Hepatocyte (in vitro differentiated cells): ENCODE data around the gene CYP27C1.

Source experiments
- EZH2 ChIP-seq: fragments of 200-600 bp; sonication (generic); IDR thresholded peaks from 2 replicates; pipeline ENCODE4 v1.6.1; 2016; ENCODE audit warnings: antibody characterized with exemption, mild to moderate bottlenecking, borderline replicate concordance
- EZH2phosphoT487 ChIP-seq: fragments of 200-600 bp; sonication (generic); IDR thresholded peaks from one replicate; pipeline ENCODE4 v1.6.1; 2018; ENCODE audit warnings: antibody characterized with exemption, mild to moderate bottlenecking, low read depth, moderate library complexity; ENCODE audit not compliant: unreplicated experiment, severe bottlenecking
- TF ChIP-seq, protein P1 (sequence below): fragments of 200-600 bp; sonication (generic); IDR thresholded peaks from 2 replicates; pipeline ENCODE4 v1.5.1; 2016; ENCODE audit warnings: antibody characterized with exemption, mild to moderate bottlenecking; ENCODE audit not compliant: poor library complexity

DNA sequence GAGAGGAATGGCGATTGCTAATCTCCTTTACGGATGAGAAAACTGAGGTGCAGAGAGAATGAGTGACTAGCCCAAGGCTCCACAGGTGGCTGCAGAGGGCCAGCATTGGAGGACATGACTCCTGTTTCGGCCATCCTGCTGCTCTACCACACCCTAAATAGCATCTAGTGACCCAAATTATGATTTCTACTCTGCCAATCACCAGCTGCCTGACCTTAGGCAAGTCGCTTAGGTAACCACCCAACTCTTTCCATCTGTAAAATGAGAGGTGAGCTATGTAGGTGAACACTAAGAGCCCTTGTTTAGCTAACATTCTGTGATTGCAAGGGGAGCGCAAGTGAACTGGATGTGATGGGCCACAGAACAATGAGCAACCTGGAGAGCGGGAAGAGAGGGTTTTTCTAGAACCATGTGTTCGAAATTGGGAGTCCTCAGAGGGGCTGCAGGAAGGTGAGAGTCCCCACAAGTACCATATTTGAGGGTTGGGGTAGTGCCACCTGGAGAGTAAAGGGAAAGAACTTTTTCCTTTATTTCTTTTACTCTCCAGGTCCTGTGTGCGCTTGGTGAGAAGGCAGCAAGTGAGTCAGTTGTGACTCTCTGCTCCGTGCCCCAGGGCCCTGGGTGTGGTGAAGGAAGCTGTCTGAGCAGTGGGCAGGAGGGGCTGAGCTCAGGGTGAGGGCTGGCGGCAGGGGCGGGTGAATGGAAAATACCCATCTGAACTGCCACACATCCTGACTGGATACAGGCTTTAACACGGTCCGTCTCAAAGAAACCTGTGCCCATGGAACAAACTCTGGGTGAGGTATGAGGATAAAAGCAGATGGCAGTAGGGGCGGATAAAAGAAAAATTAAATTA is 2.4 kb downstream of the CYP27C1 start:
- TF ChIP-seq, protein P1, sequence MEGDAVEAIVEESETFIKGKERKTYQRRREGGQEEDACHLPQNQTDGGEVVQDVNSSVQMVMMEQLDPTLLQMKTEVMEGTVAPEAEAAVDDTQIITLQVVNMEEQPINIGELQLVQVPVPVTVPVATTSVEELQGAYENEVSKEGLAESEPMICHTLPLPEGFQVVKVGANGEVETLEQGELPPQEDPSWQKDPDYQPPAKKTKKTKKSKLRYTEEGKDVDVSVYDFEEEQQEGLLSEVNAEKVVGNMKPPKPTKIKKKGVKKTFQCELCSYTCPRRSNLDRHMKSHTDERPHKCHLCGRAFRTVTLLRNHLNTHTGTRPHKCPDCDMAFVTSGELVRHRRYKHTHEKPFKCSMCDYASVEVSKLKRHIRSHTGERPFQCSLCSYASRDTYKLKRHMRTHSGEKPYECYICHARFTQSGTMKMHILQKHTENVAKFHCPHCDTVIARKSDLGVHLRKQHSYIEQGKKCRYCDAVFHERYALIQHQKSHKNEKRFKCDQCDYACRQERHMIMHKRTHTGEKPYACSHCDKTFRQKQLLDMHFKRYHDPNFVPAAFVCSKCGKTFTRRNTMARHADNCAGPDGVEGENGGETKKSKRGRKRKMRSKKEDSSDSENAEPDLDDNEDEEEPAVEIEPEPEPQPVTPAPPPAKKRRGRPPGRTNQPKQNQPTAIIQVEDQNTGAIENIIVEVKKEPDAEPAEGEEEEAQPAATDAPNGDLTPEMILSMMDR: no peak
- TF ChIP-seq EZH2phosphoT487: no peak
- no peak for TF ChIP-seq EZH2
